Peyer's patch (tissue), 4 donors: ENCODE data around the gene BCAN. TPM values are rescaled to one million over a fixed set of nuclear protein-coding genes. Genes with fewer than 3 reads are reported as not detected.
"Not testable (repeated sequence)": the region's sequence is repeated elsewhere in the genome, so short reads cannot be mapped to it uniquely, and the experiment has no call there.

Source experiments
- DNase-seq, 3 donors: peaks; one replicate each; pipeline ENCODE4 v3.0.0-alpha.2; 2017 to 2019
- H3K27ac ChIP-seq, 4 donors: fragments of 200-600 bp; sonication (generic); one replicate each; pipeline ENCODE4 v1.5.1; 2016 to 2019
- H3K27me3 ChIP-seq, 2 donors: fragments of 200-600 bp; sonication (generic); one replicate each; pipeline ENCODE4 v1.5.1; 2019
- H3K36me3 ChIP-seq, 3 donors: fragments of 200-600 bp; sonication (generic); one replicate each; pipeline ENCODE4 v1.5.1; 2016 to 2019
- H3K4me1 ChIP-seq, 4 donors: fragments of 200-600 bp; sonication (generic); one replicate each; pipeline ENCODE4 v1.5.1; 2016 to 2019
- H3K4me3 ChIP-seq, 4 donors: fragments of 200-600 bp; sonication (generic); 1 replicate in 3 of 4; 2 replicates in 1 of 4; pipeline ENCODE4 v1.5.1; 2016 to 2019; ENCODE audit warnings: mild to moderate bottlenecking in 1 of 4
- H3K9me3 ChIP-seq, 4 donors: fragments of 200-600 bp; sonication (generic); one replicate each; pipeline ENCODE4 v1.5.1; 2016 to 2019; ENCODE audit warnings: mild to moderate bottlenecking in 1 of 4
- CTCF ChIP-seq, 6 experiments: fragments of 450-650 bp in 4 of 6; fragments of 200-600 bp in 2 of 6; sonication (generic) in 1 of 6; IDR thresholded peaks; one replicate each; pipeline ENCODE4 v1.5.1; 2017 to 2019; ENCODE audit warnings: antibody characterized with exemption in 6 of 6, mild to moderate bottlenecking in 3 of 6, moderate library complexity in 1 of 6
- POLR2A ChIP-seq, 2 donors: fragments of 450-650 bp; IDR thresholded peaks; one replicate each; pipeline ENCODE4 v1.5.1; 2017; ENCODE audit warnings: antibody characterized with exemption in 2 of 2, mild to moderate bottlenecking in 2 of 2, moderate library complexity in 2 of 2
- total RNA-seq, 4 donors: library from RNA; depleted of rRNA; stranded (reverse); fragments of >200 nt; gene quantifications; one replicate each; pipeline ENCODE4 v1.1.0, GENCODE V29; 2016

BCAN gene
- total RNA-seq, 4 donors from 2014 or later = 0.28 to 1.3 TPM; not detected in 2

GRCh38 chr1:156600733-156601121 is 41.2 kb upstream of the BCAN start:
- H3K27ac ChIP-seq = peak overlapping the region; percentile 55 to 86 (median 74)
- no peaks in the 10 kb centered on the region for H3K9me3 ChIP-seq
- TF ChIP-seq CTCF (IDR thresholded peaks at IDR 0.05) = no peak
- TF ChIP-seq POLR2A (IDR thresholded peaks at IDR 0.05) = no peak
- peak overlapping the region; percentile 49 to 92 (median 72) for H3K4me3 ChIP-seq
- no peak for DNase-seq
- H3K4me1 ChIP-seq = peaks cover 0 to 19% (median 2%) of the 10 kb centered on the region in 4 donors
- H3K27me3 ChIP-seq = no peaks in the 10 kb centered on the region
- H3K36me3 ChIP-seq = peaks cover 0 to 25% (median 0%) of the 10 kb centered on the region in 3 donors

GRCh38 chr1:156601122-156601830 is 40.6 kb upstream of the BCAN start, which contains the start of gene GPATCH4:
TSS of gene GPATCH4 (minus strand) at chr1:156601479.
- peak within 1 kb of the TSS; percentile 55 to 86 (median 74) for H3K27ac ChIP-seq
- peaks cover 0 to 21% (median 0%) of the 10 kb centered on the region in 3 donors for H3K36me3 ChIP-seq
- H3K4me3 ChIP-seq = peak within 1 kb of the TSS; percentile 49 to 92 (median 72)
- H3K9me3 ChIP-seq = no peaks in the 10 kb centered on the region
- no peaks in the 10 kb centered on the region for H3K27me3 ChIP-seq
- DNase-seq = peak; percentile 77 to 89 (median 79)
- TF ChIP-seq POLR2A (IDR thresholded peaks at IDR 0.05) (peak in 1 of 2 donors; percentile 22), CTCF (IDR thresholded peaks at IDR 0.05) (no peak)
- H3K4me1 ChIP-seq = peaks cover 0 to 19% (median 2%) of the 10 kb centered on the region in 4 donors

GRCh38 chr1:156601892-156602291 is 40.0 kb upstream of the BCAN start:
- DNase-seq = no peak
- Histone ChIP-seq H3K4me3 (peak overlapping the region; percentile 49 to 92 (median 72)), H3K4me1 (peaks cover 0 to 19% (median 2%) of the 10 kb centered on the region in 4 donors), H3K27ac (peak overlapping the region; percentile 55 to 86 (median 74)), H3K9me3 (no peaks in the 10 kb centered on the region), H3K36me3 (peaks cover 0 to 16% (median 0%) of the 10 kb centered on the region in 3 donors), H3K27me3 (no peaks in the 10 kb centered on the region)
- TF ChIP-seq CTCF (IDR thresholded peaks at IDR 0.05) = no peak
- TF ChIP-seq POLR2A (IDR thresholded peaks at IDR 0.05) = no peak

GRCh38 chr1:156602557-156602993 is 39.3 kb upstream of the BCAN start:
- H3K27ac ChIP-seq = no peak overlapping the region
- H3K36me3 ChIP-seq = peaks cover 0 to 9% (median 0%) of the 10 kb centered on the region in 3 donors
- TF ChIP-seq CTCF (IDR thresholded peaks at IDR 0.05) (peak in 2 of 6 experiments; percentile 3 to 14), POLR2A (IDR thresholded peaks at IDR 0.05) (no peak)
- H3K4me1 ChIP-seq = peaks cover 0 to 19% (median 2%) of the 10 kb centered on the region in 4 donors
- DNase-seq = no peak
- no peaks in the 10 kb centered on the region for H3K27me3 ChIP-seq
- H3K4me3 ChIP-seq = no peak overlapping the region
- no peaks in the 10 kb centered on the region for H3K9me3 ChIP-seq

- not testable (repeated sequence) for H3K4me3 ChIP-seq, H3K9me3 ChIP-seq, H3K4me1 ChIP-seq, H3K27me3 ChIP-seq, H3K36me3 ChIP-seq, H3K27ac ChIP-seq
- DNase-seq = peak in 2 of 3 donors; percentile 44 to 49
Observed at GRCh38 chr1:156607344-156607743, 34.6 kb upstream of the BCAN start.

GRCh38 chr1:156608036-156608674 is 33.8 kb upstream of the BCAN start:
- H3K9me3 ChIP-seq = no peaks in the 10 kb centered on the region
- peak; percentile 53 to 93 (median 82) for TF ChIP-seq CTCF (IDR thresholded peaks at IDR 0.05)
- TF ChIP-seq POLR2A (IDR thresholded peaks at IDR 0.05) = no peak
- H3K27ac ChIP-seq = no peak overlapping the region

More at GRCh38 chr1:156608036-156608674, 33.8 kb upstream of the BCAN start:
- no peaks in the 10 kb centered on the region for H3K4me1 ChIP-seq
- H3K36me3 ChIP-seq = no peaks in the 10 kb centered on the region
- H3K27me3 ChIP-seq = no peaks in the 10 kb centered on the region
- H3K4me3 ChIP-seq = no peak overlapping the region
- peak in 2 of 3 donors; percentile 52 to 80 for DNase-seq
